ENCODE measurements around the gene RNFT2.

Gene RNFT2

GRCh38 chr12:116737774-116738657, at the start of gene RNFT2, which contains the start of gene SPRING1:
Gene RNFT2, plus strand, starts transcription at chr12:116738315. Its CDS starts 2,183 bp downstream, at chr12:116740498.
Gene SPRING1, minus strand, starts transcription at chr12:116738069. Its CDS starts 169 bp downstream, at chr12:116737900.
- DNase-seq = peak; percentile 94 to 98

GRCh38 chr12:116689521-116689920, 48.6 kb upstream of the RNFT2 start:
- no peak for DNase-seq

- no peak for DNase-seq
Observed at GRCh38 chr12:116689979-116690744, 48.0 kb upstream of the RNFT2 start.

GRCh38 chr12:116691205-116691604, 46.9 kb upstream of the RNFT2 start:
- DNase-seq = no peak

- DNase-seq = no peak
Observed at GRCh38 chr12:116691636-116692035, 46.5 kb upstream of the RNFT2 start.

GRCh38 chr12:116692605-116693004, 45.5 kb upstream of the RNFT2 start:
- no peak for DNase-seq

- DNase-seq = no peak
Observed at GRCh38 chr12:116693286-116694227, 44.6 kb upstream of the RNFT2 start.

GRCh38 chr12:116694653-116695463, 43.3 kb upstream of the RNFT2 start:
- DNase-seq = no peak

GRCh38 chr12:116695464-116695725, 42.7 kb upstream of the RNFT2 start:
- DNase-seq = no peak

GRCh38 chr12:116697305-116697704, 40.8 kb upstream of the RNFT2 start:
- DNase-seq = peak; percentile 18 to 39

GRCh38 chr12:116697716-116698115, 40.4 kb upstream of the RNFT2 start:
- DNase-seq = no peak

- no peak for DNase-seq
Observed at GRCh38 chr12:116698116-116698515, 40.0 kb upstream of the RNFT2 start.

GRCh38 chr12:116698554-116699075, 39.5 kb upstream of the RNFT2 start:
- no peak for DNase-seq

GRCh38 chr12:116700066-116700465, 38.0 kb upstream of the RNFT2 start:
- DNase-seq = no peak

GRCh38 chr12:116701432-116701831, 36.7 kb upstream of the RNFT2 start:
- DNase-seq = no peak

- peak; percentile 32 to 38 for DNase-seq
Observed at GRCh38 chr12:116703214-116703795, 34.8 kb upstream of the RNFT2 start.

- DNase-seq = no peak
Observed at GRCh38 chr12:116707751-116708150, 30.4 kb upstream of the RNFT2 start.

GRCh38 chr12:116708826-116709756, 29.0 kb upstream of the RNFT2 start:
- DNase-seq = peak in 1 of 2 experiments; percentile 53

GRCh38 chr12:116709768-116710167, 28.3 kb upstream of the RNFT2 start:
- no peak for DNase-seq

Data from SW 1271 (cell line).